H4 (cell line): ENCODE results near the gene WWC2. TPM values are rescaled to one million over a fixed set of nuclear protein-coding genes. Genes with fewer than 3 reads are reported as not detected.
A peak's percentile ranks its signal among the peaks of the same experiment; 100 is the strongest.

Experiments
- DNase-seq: peaks from one replicate; pipeline ENCODE4 v3.0.0-alpha.2; 2015; ENCODE audit warnings: low spot score
- total RNA-seq: library from RNA; depleted of rRNA; stranded (reverse); fragments of >200 nt; shearing (Covaris generic); gene quantifications from 2 replicates; pipeline ENCODE4 v1.2.3, GENCODE V29; 2014; rRNA removed

The WWC2 gene
- total RNA-seq, 1 experiment from 2014 or later: 10.9 TPM

DNA sequence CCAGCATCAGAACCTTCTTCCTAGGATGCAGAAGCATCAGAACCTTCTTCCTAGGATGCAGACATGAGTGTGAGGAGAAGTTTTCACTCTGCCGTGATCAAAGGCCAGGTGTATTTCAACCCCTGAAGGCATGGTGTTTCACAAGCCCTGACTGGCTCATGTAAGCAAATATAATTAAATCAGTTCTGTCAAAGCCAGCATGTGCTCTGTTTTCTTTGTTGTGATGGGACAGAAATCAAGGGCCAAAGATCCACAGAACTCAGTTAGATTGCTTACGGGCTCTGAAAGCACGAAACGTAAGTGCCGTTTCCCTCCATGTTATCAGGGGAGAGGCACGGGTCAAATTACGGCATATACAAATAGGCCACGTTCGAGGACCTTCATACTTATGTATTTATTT is 255.2 kb downstream of the WWC2 start:
- DNase-seq: no peak

DNA sequence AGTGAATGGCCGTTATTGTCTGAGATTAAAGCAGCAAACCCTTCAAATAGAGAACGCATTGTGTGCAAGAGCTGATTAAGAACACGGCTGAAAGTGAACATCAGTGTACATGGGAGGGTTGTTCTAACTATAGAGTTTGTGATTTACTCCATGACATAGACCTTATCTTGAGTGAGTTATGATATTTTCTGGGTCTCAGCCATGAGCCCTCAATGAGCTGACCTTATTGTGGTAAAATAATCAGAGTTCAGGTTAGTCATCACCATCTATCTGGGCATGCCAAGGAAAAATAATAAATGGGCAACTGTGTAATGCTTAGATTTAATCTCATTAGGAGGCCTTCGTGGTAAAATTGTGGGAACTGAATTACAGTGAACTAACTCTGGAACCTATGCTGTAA is 256.3 kb downstream of the WWC2 start:
- DNase-seq: peak; percentile 71

DNA sequence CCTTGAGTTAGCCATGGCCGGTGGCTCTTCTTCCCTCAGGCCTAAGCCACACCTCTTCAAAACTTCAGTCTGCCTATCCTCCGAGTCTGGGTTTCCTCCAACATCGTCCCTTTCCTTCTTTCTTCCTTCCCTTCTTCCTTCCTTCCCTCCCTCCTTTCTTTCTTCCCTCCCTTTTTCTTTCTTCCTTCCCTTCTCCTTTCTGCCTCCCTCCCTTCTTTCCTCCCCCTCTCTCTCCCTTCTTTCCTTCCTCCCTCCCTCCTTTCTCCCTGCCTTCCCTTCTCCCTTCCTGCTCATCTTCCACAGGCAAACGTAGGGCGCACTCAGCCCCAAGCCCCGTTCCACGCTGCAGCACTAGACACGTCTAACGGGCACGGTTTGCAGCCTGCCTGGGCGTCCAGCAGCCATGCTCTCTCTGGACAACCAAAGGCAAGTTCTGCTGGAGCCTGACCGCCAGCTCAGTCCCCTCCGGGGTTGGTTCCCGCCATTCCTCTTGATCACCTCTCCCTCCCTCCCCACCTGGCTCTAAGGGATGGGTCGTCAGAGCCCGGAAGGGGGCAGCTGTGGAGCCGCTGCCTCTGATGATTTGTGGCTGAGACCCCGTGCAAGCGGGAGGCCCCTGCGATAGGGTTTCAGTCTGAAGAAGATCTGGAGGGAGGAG is 257.2 kb downstream of the WWC2 start:
- no peak for DNase-seq

DNA sequence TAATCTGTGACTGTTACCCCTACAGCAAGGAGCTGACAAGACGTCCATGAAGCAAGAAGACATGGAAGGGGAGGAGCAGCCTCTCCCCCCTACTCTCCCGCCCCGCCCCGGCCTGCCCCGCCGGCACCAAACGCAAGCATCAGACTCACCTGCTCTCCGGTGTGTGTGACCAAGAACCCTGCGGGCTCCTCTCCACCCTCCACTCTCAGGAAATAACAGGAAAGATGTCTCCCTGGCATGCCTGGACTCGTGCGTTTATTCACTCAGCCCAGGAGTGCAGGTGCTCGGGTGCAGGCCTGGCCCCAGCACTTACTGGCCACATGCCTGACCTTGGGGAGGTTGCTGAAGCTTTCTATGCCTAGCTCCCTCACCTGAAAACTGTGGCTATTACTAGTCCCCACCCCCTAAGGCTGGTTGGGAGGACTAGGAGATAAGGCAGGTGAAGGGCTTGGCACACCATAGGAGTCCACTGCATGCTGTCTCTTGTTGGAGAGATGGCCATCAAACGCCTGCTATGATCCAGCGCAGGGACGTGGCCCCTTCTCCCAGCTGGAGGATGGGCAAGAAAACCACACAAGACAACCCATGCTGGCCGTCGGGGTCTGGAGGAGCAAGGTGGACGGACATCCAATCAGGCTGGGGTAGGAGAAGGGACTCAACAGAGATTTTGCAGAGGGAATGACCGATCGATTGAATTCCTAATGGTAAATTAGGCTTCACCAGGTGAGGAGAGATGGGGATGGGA is 258.0 kb downstream of the WWC2 start:
- DNase-seq: no peak

DNA sequence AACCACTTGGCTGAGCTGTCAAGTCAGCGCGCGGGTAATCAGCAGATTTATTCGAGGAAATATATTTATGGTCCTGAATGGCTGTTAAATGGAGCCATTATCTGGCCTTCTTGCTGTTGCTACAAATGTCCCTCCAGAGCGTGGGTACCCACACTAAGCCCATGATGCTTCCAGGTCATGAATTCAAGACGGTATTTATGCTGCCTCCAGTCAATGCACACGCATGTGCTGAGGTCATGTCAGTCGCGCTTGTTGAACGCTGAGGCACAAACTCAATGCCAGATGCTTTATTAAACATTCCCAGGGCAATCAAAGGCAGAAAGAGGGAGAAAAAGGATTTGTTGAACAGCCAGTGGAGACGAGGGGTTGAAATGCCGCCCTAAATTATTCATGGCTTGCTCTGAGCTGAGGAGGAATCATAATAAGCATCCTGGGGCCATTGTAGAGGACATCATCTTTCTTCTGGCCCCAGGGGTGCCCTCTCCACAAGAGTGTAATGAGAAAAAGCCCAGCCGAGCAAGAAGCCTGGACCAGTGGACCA is 259.2 kb downstream of the WWC2 start:
- no peak for DNase-seq

DNA sequence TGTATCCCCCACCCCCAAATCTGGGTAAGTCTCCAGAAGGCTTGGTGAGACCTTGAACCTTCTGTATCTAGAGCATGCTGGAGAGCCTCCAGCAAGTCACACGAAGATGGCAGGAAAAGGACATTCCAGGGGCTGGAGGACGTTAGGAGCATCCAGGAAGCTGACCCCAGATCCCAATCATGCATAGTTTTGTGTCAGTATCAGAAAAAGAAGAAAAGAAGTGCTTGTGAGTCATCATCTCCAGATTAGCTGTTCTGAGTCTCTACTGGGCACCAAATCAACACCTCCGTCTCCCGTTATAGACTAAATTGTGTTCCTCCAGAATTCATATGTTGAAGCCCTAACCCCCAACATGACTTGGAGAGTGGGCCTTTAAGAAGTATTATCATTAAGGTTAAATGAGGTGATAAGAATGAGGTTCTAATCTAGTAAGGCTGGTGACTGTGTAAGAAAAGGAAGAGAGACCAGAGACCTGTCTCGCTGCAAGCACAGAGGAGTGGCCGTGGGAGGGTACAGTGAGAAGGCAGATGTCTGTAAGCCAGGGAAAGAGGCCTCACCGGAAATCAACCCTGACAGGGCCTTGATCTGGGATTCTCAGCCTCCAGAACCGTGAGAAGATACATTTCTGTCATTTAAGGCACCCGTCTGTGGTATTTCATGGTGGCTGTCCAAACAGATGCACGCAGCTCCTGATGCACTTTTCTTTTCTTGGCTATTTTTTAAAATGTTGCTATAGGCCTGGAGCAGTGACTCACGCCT is 261.3 kb downstream of the WWC2 start:
- no peak for DNase-seq

DNA sequence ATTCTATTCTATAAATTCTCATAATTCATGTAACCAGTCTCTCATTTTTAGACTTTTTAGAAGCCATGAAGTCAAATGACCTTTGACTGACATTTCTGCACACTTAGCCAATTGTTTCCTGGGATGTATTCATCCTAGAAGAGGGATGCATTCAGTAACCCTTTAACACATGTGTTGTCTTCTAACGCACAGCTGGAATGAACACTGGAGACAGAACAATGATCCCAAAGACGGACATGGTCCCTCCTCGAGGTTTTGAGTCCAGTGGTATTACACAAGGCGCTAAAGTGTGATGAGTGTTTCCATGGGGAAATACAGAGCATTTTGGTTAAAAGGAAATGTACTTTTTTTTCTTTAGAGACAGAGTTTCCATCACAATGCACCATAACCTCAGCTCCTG is 263.0 kb downstream of the WWC2 start:
- DNase-seq: no peak

DNA sequence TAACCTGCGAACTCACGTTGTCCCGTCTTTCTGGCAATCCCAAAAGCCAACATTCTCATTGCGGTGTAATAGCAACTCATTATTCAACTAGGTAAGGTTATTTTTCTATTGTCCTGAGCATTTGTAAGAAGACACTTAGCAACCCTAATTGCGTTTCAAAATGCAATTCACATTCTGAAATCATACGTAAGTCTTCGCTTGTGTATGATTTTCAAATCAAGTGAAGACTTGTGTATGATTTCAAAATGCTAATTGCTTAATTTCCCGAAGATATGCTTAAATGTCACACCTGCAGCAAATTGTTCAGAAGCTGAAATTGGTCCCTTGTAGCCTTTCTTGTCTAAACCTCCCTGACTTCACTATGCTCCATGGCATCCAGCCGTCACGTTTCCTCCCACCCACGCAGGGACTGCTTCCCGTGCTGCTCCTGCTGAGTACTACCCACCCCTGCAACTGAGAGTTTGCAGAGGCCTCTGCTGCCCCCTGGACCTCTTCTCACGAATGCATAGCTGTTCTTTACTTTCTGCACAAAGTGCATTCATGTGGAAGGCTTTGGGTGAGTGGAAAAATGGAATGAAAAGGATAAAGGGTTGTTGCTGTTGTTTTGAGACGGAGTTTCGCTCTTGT is 264.0 kb downstream of the WWC2 start:
- no peak for DNase-seq

DNA sequence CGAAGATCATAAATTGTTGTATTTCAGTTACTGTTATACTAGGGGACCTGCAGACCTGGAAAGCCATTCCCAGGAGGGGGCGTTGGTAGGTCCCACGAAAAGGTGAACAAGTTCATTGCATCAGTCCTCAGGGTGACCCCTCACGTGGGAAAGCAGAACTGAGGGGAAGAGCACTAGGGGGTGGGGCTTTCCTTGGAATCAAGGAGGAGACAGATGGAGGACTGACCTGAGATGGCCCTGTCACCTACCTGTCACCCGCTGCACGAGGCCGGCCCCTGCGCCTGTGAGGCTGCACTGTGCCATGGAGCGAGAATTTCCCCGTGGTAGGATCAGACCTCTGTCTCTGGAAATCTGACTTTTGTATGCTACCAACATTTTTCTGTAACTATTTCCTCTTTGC is 265.0 kb downstream of the WWC2 start:
- DNase-seq: no peak

DNA sequence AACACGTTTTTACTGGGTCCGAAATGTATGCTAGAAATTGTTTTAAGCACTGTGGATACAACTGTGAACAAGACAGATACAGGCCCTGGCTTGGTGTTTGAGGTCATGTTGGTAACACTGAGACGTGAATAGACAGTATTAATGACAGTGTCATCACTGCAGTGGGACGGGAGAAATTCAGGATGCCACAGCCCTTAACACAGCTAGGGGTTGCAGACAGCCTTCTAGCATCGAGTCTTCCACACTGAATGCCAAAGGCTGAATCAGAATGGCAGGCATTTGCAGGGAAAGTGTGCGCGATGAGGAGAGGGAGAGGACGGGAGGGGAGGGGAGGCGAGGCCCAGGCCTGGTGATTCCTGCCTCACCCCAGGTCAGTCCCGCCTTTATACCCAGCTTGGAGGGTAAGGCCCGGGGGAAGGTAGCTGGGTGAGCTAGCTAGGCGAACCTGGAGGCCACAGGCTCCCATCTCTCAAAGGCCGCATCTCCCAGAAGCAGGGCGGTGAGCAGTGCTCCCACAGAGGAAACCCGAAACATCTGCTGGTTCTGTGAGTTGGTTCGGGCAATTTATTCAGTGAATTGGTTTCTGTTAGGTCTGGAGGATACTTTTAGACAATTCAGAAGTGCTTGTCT is 267.3 kb downstream of the WWC2 start:
- no peak for DNase-seq

DNA sequence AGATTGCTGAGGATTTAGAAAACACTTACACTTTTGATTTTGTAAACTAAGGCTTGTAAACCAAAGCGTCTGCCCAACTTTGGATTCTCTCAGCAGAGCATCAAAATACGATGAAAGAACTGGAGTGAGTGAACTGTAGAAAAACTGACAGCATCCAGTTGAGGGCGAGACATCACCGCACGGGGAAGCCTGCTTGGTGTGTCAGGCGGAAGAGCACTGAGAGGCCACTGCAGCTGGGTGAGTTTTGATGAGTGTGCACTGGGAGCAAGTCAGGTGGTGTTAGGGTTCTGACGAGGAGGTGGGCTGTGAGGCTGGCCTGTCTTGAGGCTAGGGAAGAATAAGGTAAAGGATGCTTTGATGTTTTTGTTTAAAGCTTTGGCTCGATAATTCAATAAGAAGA is 270.0 kb downstream of the WWC2 start:
- DNase-seq: no peak

Other genes with a start within 250 kb of the WWC2 start
- 116 and 126 TPM in 2 replicates for gene DCTD, start 181.9 kb upstream of the WWC2 start, total RNA-seq
- gene CLDN22, start 221.0 kb downstream of the WWC2 start, total RNA-seq: not detected in 2 replicates
- not detected in 2 replicates for gene CLDN24, start 223.2 kb downstream of the WWC2 start, total RNA-seq